Endothelial cell of umbilical vein (primary cell): ENCODE results near the gene ZNF850. TPM values are rescaled to one million over a fixed set of nuclear protein-coding genes. Genes with fewer than 3 reads are reported as not detected.

ENCODE experiments used
- BruUV-seq: library from RNA; stranded (reverse); fragments of 400-500 nt; replicated peaks from 2 replicates; lab custom pipeline; 2021; lab: Mats Ljungman, UMichigan
- CTCF ChIA-PET: fragments of 300-600, 350-600 bp; sonication (Branson Sonifier 250); formaldehyde crosslinking; loops from one replicate; lab custom pipeline; 2021; ENCODE audit warnings: antibody characterized with exemption, inconsistent platforms; lab: Charles Lee
- POLR2A ChIA-PET: fragments of 300-600, 350-600 bp; sonication (Branson Sonifier 250); formaldehyde crosslinking; loops from one replicate; lab custom pipeline; 2021; ENCODE audit warnings: antibody characterized with exemption, inconsistent platforms; lab: Charles Lee
- DNase-seq: peaks from one replicate; pipeline ENCODE4 v3.0.0-alpha.2; 2011; ENCODE audit warnings: low read depth, low spot score
- FAIRE-seq: peaks from 2 replicates; lab custom pipeline; 2011; peaks lifted over from hg19 to GRCh38; lab: Jason Lieb, UNC
- H2AFZ ChIP-seq: 2 replicates; pipeline ENCODE4 v1.6.0; 2012; ENCODE audit warnings: low read depth, low read length, control low read depth, inconsistent platforms
- H3K27ac ChIP-seq: 2 replicates; pipeline ENCODE4 v1.5.1; 2011; ENCODE audit warnings: low read depth, mild to moderate bottlenecking, control low read depth, low read length, moderate library complexity; ENCODE audit not compliant: insufficient read depth
- H3K27me3 ChIP-seq, 2 experiments: 2 replicates each; pipeline versions ENCODE4 v1.6.0 to v1.6.1; 2011; ENCODE audit warnings: low read length in 2 of 2, mixed read lengths in 1 of 2; ENCODE audit not compliant: control insufficient read depth in 2 of 2, insufficient read depth in 2 of 2
- H3K36me3 ChIP-seq, 2 experiments: 2 replicates in 1 of 2; 3 replicates in 1 of 2; pipeline ENCODE4 v1.5.1; 2011; ENCODE audit warnings: low read length in 2 of 2, mild to moderate bottlenecking in 1 of 2, moderate library complexity in 1 of 2; ENCODE audit not compliant: control insufficient read depth in 2 of 2, insufficient read depth in 2 of 2; ENCODE audit errors: extremely low read depth in 1 of 2
- H3K4me1 ChIP-seq: 3 replicates; pipeline ENCODE4 v1.5.1; 2011; ENCODE audit warnings: mild to moderate bottlenecking, low read length; ENCODE audit not compliant: control insufficient read depth, insufficient read depth; ENCODE audit errors: extremely low read depth
- H3K4me2 ChIP-seq: 2 replicates; pipeline ENCODE4 v1.6.1; 2011; ENCODE audit warnings: low read length, control low read depth, mixed read lengths; ENCODE audit not compliant: insufficient read depth
- H3K4me3 ChIP-seq, 3 experiments: fragments of 200-600 bp in 1 of 3; sonication (generic), shearing (Covaris generic) in 1 of 3; replicated peaks in 1 of 3; 2 replicates each; pipeline ENCODE4 v1.5.1; 2011 to 2016; ENCODE audit warnings: control low read depth in 3 of 3, low read length in 3 of 3, mild to moderate bottlenecking in 2 of 3, inconsistent platforms in 1 of 3, low read depth in 1 of 3, moderate library complexity in 1 of 3; ENCODE audit not compliant: insufficient read depth in 1 of 3
- H3K79me2 ChIP-seq: 2 replicates; pipeline ENCODE4 v1.6.0; 2012; ENCODE audit warnings: low read length, inconsistent platforms; ENCODE audit not compliant: control insufficient read depth, insufficient read depth
- H3K9ac ChIP-seq: replicated peaks from 2 replicates; pipeline ENCODE3; 2011; ENCODE audit warnings: low read length, control low read depth; ENCODE audit not compliant: insufficient read depth; ENCODE audit errors: extremely low read depth
- H3K9me1 ChIP-seq: replicated peaks from 3 replicates; pipeline ENCODE4 v1.6.0; 2011; ENCODE audit warnings: mild to moderate bottlenecking, low read length; ENCODE audit not compliant: control insufficient read depth, insufficient read depth; ENCODE audit errors: extremely low read depth
- H3K9me3 ChIP-seq: replicated peaks from 2 replicates; pipeline ENCODE4 v1.5.1; 2012; ENCODE audit warnings: low read length, inconsistent platforms; ENCODE audit not compliant: control insufficient read depth, insufficient read depth
- H4K20me1 ChIP-seq: replicated peaks from 2 replicates; pipeline ENCODE3; 2011; ENCODE audit warnings: mild to moderate bottlenecking, low read length; ENCODE audit not compliant: control insufficient read depth, insufficient read depth; ENCODE audit errors: extremely low read depth
- EZH2 ChIP-seq: IDR thresholded peaks from 2 replicates; pipeline ENCODE4 v1.6.1; 2012; ENCODE audit warnings: borderline replicate concordance, low read depth, mild to moderate bottlenecking, moderate library complexity, low read length, inconsistent platforms; ENCODE audit not compliant: severe bottlenecking
- FOS ChIP-seq: IDR thresholded peaks from 2 replicates; pipeline ENCODE4 v1.6.1; 2011; ENCODE audit warnings: mild to moderate bottlenecking, low read length, moderate library complexity, borderline replicate concordance; ENCODE audit not compliant: insufficient read depth
- GATA2 ChIP-seq: IDR thresholded peaks from 2 replicates; pipeline ENCODE4 v1.7.0; 2011; ENCODE audit warnings: low read depth, mild to moderate bottlenecking, moderate library complexity, mixed read lengths, low read length; ENCODE audit not compliant: insufficient read length, insufficient read depth
- JUN ChIP-seq: IDR thresholded peaks from 2 replicates; pipeline ENCODE4 v1.6.1; 2011; ENCODE audit warnings: borderline replicate concordance, low read depth; ENCODE audit not compliant: insufficient read length, insufficient read depth
- MYC ChIP-seq: IDR thresholded peaks from one replicate; pipeline ENCODE4 v1.6.1; 2011; ENCODE audit warnings: mild to moderate bottlenecking, low read depth, low read length
- POLR2A ChIP-seq: IDR thresholded peaks from 2 replicates; pipeline ENCODE4 v1.6.1; 2012; ENCODE audit warnings: low read depth, mild to moderate bottlenecking, control low read depth, low read length
- POLR2AphosphoS5 ChIP-seq: IDR thresholded peaks from 2 replicates; pipeline ENCODE4 v1.6.1; 2012; ENCODE audit warnings: low read depth, mild to moderate bottlenecking, control low read depth, low read length, moderate library complexity; ENCODE audit not compliant: insufficient read depth
- dilution Hi-C: fragments of 300-500 bp; cut with MboI; formaldehyde crosslinking; loops from one replicate; pipeline ENCODE4 v1.15.0; 2019; ENCODE audit warnings: low sequenced_read_pairs; ENCODE audit not compliant: extremely low pct_ligation_motif_present
- intact Hi-C: fragments of 100-400 bp; cut with micrococcal nuclease; formaldehyde crosslinking; loops from one replicate; pipeline ENCODE4 v1.10.0; 2022
- polyA plus RNA-seq, 4 experiments: library from polyadenylated mRNA; depleted of rRNA in 3 of 4; stranded (reverse) in 3 of 4; unstranded in 1 of 4; fragments of >200 nt; gene quantifications; 2 replicates each; pipeline versions ENCODE4 v1.2.1 to v1.2.3, GENCODE V29; 2011 to 2012; ENCODE audit warnings: missing spikeins in 1 of 4
- total RNA-seq: library from RNA; stranded (reverse); gene quantifications from 2 replicates; pipeline ENCODE4 v1.2.3, GENCODE V29; 2021
- TF ChIP-seq, protein P1 (sequence below): IDR thresholded peaks from 2 replicates; pipeline ENCODE4 v1.6.1; 2011; ENCODE audit not compliant: insufficient read depth, insufficient read length
- TF ChIP-seq, protein P2 (sequence below), 2 donors: IDR thresholded peaks; 1 replicate in 1 of 2; 2 replicates in 1 of 2; pipeline ENCODE4 v1.5.1; 2011; ENCODE audit warnings: low read length in 2 of 2, mild to moderate bottlenecking in 2 of 2, moderate library complexity in 2 of 2, control low read depth in 1 of 2, inconsistent platforms in 1 of 2, low read depth in 1 of 2; ENCODE audit not compliant: insufficient read depth in 1 of 2; ENCODE audit errors: extremely low read depth in 1 of 2

The ZNF850 gene
- total and polyA plus RNA-seq, 2 donors (not counting 3 experiments of a cell fraction or from before 2014, with no cell fraction given) = 0.98 to 4.5 TPM

DNA sequence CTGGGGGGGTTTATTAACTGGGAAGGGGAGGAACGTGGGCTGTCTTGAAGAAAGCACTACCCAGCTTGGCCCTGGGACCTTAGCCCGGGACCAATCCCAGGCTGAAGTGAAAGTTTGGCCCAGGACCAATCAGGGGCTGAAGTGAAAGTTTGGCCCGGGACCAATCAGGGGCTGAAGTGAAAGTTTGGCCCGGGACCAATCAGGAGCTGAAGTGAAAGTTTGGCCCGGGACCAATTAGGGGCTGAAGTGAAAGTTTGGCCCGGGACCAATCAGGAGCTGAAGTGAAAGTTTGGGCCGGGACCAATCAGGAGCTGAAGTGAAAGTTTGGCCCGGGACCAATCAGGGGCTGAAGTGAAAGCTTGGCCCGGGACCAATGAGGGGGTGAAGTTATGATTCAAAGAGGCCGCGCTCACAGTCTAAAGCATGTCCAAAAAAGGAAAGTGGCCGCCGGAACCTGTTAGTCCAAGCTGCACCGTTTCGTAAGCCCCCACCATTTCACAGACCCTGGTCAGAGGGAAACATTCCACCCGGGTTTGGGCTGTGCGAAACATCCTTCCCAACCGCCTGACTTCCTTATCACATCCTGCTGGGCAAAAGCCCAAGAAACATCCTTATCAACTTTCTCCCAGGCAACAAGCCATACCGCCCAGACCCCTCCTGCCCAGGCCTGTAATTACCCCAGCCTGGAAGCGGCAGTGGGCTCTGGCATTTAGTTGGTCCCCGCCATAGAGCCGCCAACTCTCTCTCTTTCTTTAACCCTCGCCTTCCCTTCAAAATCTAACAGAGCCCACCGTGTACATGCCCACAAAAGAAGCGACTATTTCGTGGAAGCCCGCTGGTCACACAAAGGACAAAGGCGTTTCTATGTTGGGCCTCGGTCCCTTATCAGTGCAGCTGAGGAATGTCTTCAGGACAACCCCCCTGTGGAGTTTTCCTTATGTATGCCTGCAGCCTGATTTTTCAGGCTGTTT is 1.1 kb downstream of the ZNF850 start:
- peaks cover 11% of the 10 kb centered on the region for H3K4me1 ChIP-seq
- intact Hi-C loops (loop anchor here (1.0 to 10.0 kb wide), 7 partner anchors 26 to 696 kb away; partner anchors contain the start of genes ZNF146, ZNF260, ZNF345 and ZNF565), dilution Hi-C loops (no loop called here)
- peak overlapping the region; percentile 45 for H3K9ac ChIP-seq
- ChIA-PET CTCF (interaction anchor here (0.6 to 0.8 kb wide), 3 partner anchors 26 to 89 kb away, joined by 3 to 4 read pairs (median 3); partner anchors contain the start of gene ZNF345), POLR2A (interaction anchor here (0.6 kb wide), 1 partner anchor 410 kb away, joined by 3 read pairs; no protein-coding TSS in a partner anchor)
- H3K36me3 ChIP-seq = no peaks in the 10 kb centered on the region
- H3K27ac ChIP-seq = peak overlapping the region; percentile 33
- H3K4me2 ChIP-seq = peak overlapping the region; percentile 77
- no peak for TF ChIP-seq JUN
- peak; percentile 35 for TF ChIP-seq GATA2
- TF ChIP-seq POLR2A = peak; percentile 49
- H3K9me3 ChIP-seq = no peaks in the 10 kb centered on the region
- DNase-seq (peak; percentile 94), FAIRE-seq (peak; percentile 88)
- peak overlapping the region; percentile 31 to 76 (median 58) for H3K4me3 ChIP-seq
- H3K79me2 ChIP-seq = peaks cover 10% of the 10 kb centered on the region
- no peaks in the 10 kb centered on the region for H3K27me3 ChIP-seq
- peak overlapping the region; percentile 93 for H2AFZ ChIP-seq
- no peaks in the 10 kb centered on the region for H4K20me1 ChIP-seq
- no TSS peak for BruUV-seq
- no peaks in the 10 kb centered on the region for H3K9me1 ChIP-seq

DNA sequence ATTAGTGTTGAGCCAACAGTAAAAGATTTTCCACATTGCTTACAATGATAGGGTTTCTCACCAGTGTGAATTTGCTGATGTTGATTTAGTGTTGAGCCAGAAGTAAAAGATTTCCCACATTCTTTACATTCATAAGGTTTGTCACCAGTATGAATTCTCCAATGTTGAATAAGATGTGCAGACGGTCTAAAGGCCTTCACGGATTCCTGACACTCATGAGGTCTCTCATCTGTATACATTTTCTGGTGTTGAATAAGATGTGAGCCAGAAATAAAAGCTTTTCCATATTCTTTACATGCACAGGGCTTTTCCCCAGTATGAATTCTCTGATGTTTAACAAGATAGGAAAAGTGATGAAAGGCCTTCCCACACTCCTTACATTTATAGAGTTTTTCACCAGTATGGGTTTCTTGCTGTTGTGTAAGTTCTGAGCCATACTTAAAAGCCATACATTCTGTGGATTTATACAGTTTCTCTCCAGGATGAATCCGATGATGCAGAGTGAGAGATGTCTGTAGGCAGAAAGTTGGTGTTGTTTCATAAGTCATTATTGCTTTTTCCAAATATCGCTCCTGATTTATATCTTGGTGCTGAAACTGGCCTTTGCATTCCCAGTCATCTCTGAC is 22.4 kb downstream of the ZNF850 start:
- H4K20me1 ChIP-seq = no peaks in the 10 kb centered on the region
- no peak overlapping the region for H3K9ac ChIP-seq
- H3K4me3 ChIP-seq = no peak overlapping the region
- no peak overlapping the region for H3K27ac ChIP-seq
- DNase-seq (no peak), FAIRE-seq (no peak)
- BruUV-seq = no TSS peak
- CTCF ChIA-PET = no interaction called here
- TF ChIP-seq FOS (no peak), MYC (no peak), GATA2 (no peak), JUN (no peak), POLR2A (no peak), POLR2AphosphoS5 (no peak), EZH2 (no peak)
- TF ChIP-seq, protein P1, sequence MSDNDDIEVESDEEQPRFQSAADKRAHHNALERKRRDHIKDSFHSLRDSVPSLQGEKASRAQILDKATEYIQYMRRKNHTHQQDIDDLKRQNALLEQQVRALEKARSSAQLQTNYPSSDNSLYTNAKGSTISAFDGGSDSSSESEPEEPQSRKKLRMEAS = no peak
- TF ChIP-seq, protein P2, sequence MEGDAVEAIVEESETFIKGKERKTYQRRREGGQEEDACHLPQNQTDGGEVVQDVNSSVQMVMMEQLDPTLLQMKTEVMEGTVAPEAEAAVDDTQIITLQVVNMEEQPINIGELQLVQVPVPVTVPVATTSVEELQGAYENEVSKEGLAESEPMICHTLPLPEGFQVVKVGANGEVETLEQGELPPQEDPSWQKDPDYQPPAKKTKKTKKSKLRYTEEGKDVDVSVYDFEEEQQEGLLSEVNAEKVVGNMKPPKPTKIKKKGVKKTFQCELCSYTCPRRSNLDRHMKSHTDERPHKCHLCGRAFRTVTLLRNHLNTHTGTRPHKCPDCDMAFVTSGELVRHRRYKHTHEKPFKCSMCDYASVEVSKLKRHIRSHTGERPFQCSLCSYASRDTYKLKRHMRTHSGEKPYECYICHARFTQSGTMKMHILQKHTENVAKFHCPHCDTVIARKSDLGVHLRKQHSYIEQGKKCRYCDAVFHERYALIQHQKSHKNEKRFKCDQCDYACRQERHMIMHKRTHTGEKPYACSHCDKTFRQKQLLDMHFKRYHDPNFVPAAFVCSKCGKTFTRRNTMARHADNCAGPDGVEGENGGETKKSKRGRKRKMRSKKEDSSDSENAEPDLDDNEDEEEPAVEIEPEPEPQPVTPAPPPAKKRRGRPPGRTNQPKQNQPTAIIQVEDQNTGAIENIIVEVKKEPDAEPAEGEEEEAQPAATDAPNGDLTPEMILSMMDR (IDR thresholded peaks at IDR 0.05; ENCODE audit: extremely low read depth in 1 of 2, insufficient read depth in 1 of 2, low read depth in 1 of 2, low read length in 2 of 2) = no peak
- no peak overlapping the region for H2AFZ ChIP-seq
- peaks cover 11% of the 10 kb centered on the region in 2 experiments for H3K36me3 ChIP-seq
- POLR2A ChIA-PET = no interaction called here
- H3K9me3 ChIP-seq = peaks cover 39% of the 10 kb centered on the region
- intact Hi-C loops = no loop called here
- no peak overlapping the region for H3K4me2 ChIP-seq
- H3K4me1 ChIP-seq = no peaks in the 10 kb centered on the region
- no peaks in the 10 kb centered on the region for H3K79me2 ChIP-seq
- dilution Hi-C loops = no loop called here
- no peaks in the 10 kb centered on the region for H3K27me3 ChIP-seq
- no peaks in the 10 kb centered on the region for H3K9me1 ChIP-seq
